Measurements from ENCODE around the gene RBM15.

- TF ChIP-seq TAF1 (IDR thresholded peaks at IDR 0.05; ENCODE audit: low read depth, low read length) = no peak
- no peak for TF ChIP-seq POLR2A (IDR thresholded peaks at IDR 0.05; ENCODE audit: low read depth, low read length)
- no peak for TF ChIP-seq SPI1 (IDR thresholded peaks at IDR 0.05; ENCODE audit: low read depth, low read length)
- no peak for TF ChIP-seq POLR2AphosphoS5 (IDR thresholded peaks at IDR 0.05; ENCODE audit: low read depth, low read length)
- no peak for TF ChIP-seq PAX5 (IDR thresholded peaks at IDR 0.05; ENCODE audit: insufficient read depth, low read length, severe bottlenecking)
- TF ChIP-seq POU2F2 (IDR thresholded peaks at IDR 0.05; ENCODE audit: low read depth, low read length) = no peak
Observed at GRCh38 chr1:110393286-110393685, 54.1 kb downstream of the RBM15 start.
